Neural progenitor cell (in vitro differentiated cells): ENCODE results near the gene ATIC. TPM values are rescaled to one million over a fixed set of nuclear protein-coding genes. Genes with fewer than 3 reads are reported as not detected.

Experiments used
- DNase-seq: peaks from one replicate; pipeline ENCODE4 v3.0.0-alpha.2; 2016; ENCODE audit warnings: low spot score
- H2AFZ ChIP-seq: fragments of 200-600 bp; sonication (generic); replicated peaks from 2 replicates; pipeline ENCODE4 v1.6.1; 2016; ENCODE audit warnings: antibody characterized with exemption
- H3F3A ChIP-seq: fragments of 200-600 bp; sonication (generic); 2 replicates; pipeline ENCODE4 v1.6.1; 2016; ENCODE audit warnings: antibody characterized with exemption, low read depth
- H3K27ac ChIP-seq: fragments of 200-600 bp; sonication (generic); 2 replicates; pipeline ENCODE4 v1.5.1; 2016; ENCODE audit warnings: mild to moderate bottlenecking
- H3K27me3 ChIP-seq: fragments of 200-600 bp; sonication (generic); 2 replicates; pipeline ENCODE4 v1.6.1; 2016; ENCODE audit warnings: mild to moderate bottlenecking, moderate library complexity
- H3K36me3 ChIP-seq: fragments of 200-600 bp; sonication (generic); 2 replicates; pipeline ENCODE4 v1.5.1; 2016
- H3K4me1 ChIP-seq: fragments of 200-600 bp; sonication (generic); 2 replicates; pipeline ENCODE4 v1.6.1; 2016; ENCODE audit warnings: mixed run types
- H3K4me2 ChIP-seq: fragments of 200-600 bp; sonication (generic); 2 replicates; pipeline ENCODE4 v1.6.1; 2016
- H3K4me3 ChIP-seq: fragments of 200-600 bp; sonication (generic); 2 replicates; pipeline ENCODE4 v1.5.1; 2016
- H3K79me2 ChIP-seq: fragments of 200-600 bp; sonication (generic); 2 replicates; pipeline ENCODE4 v1.6.1; 2016; ENCODE audit warnings: low read depth
- H3K9ac ChIP-seq: fragments of 200-600 bp; sonication (generic); 2 replicates; pipeline ENCODE4 v1.6.1; 2016
- H3K9me3 ChIP-seq: fragments of 200-600 bp; sonication (generic); 2 replicates; pipeline ENCODE4 v1.5.1; 2016; ENCODE audit warnings: low read depth
- H4K20me1 ChIP-seq: fragments of 200-600 bp; sonication (generic); 2 replicates; pipeline ENCODE4 v1.6.1; 2016; ENCODE audit warnings: low read depth
- H3K27ac Mint-ChIP-seq: 3 replicates; pipeline ENCODE4 v1.8.0; 2021; ENCODE audit warnings: mixed read lengths
- H3K27me3 Mint-ChIP-seq: 2 replicates; pipeline ENCODE4 v1.8.0; 2022; ENCODE audit warnings: low read depth, mild to moderate bottlenecking, inconsistent platforms, moderate library complexity, mixed read lengths; ENCODE audit not compliant: insufficient read depth
- H3K36me3 Mint-ChIP-seq: 3 replicates; pipeline ENCODE4 v1.8.0; 2021; ENCODE audit warnings: mixed read lengths
- H3K4me1 Mint-ChIP-seq: 3 replicates; pipeline ENCODE4 v1.8.0; 2021; ENCODE audit warnings: mixed read lengths
- H3K4me3 Mint-ChIP-seq: 3 replicates; pipeline ENCODE4 v1.8.0; 2021; ENCODE audit warnings: mild to moderate bottlenecking, moderate library complexity, mixed read lengths
- H3K9me3 Mint-ChIP-seq: 3 replicates; pipeline ENCODE4 v1.8.0; 2020; ENCODE audit warnings: mixed read lengths
- EZH2 ChIP-seq: fragments of 200-600 bp; sonication (generic); IDR thresholded peaks from 2 replicates; pipeline ENCODE4 v1.6.1; 2017; ENCODE audit warnings: antibody characterized with exemption, mild to moderate bottlenecking, moderate library complexity
- EZH2phosphoT487 ChIP-seq: fragments of 200-600 bp; sonication (generic); IDR thresholded peaks from 2 replicates; pipeline ENCODE4 v1.6.1; 2017; ENCODE audit warnings: antibody characterized with exemption
- total RNA-seq: library from RNA; depleted of rRNA; stranded (reverse); fragments of >200 nt; gene quantifications from 2 replicates; pipeline ENCODE4 v1.2.3, GENCODE V29; 2015; ENCODE audit warnings: low replicate concordance
- TF ChIP-seq, protein P1 (sequence below): fragments of 200-600 bp; sonication (generic); IDR thresholded peaks from 2 replicates; pipeline ENCODE4 v1.5.1; 2017; ENCODE audit warnings: antibody characterized with exemption, mild to moderate bottlenecking

ATIC gene
- total RNA-seq, 1 donor from 2014 or later = 43.2 TPM

DNA sequence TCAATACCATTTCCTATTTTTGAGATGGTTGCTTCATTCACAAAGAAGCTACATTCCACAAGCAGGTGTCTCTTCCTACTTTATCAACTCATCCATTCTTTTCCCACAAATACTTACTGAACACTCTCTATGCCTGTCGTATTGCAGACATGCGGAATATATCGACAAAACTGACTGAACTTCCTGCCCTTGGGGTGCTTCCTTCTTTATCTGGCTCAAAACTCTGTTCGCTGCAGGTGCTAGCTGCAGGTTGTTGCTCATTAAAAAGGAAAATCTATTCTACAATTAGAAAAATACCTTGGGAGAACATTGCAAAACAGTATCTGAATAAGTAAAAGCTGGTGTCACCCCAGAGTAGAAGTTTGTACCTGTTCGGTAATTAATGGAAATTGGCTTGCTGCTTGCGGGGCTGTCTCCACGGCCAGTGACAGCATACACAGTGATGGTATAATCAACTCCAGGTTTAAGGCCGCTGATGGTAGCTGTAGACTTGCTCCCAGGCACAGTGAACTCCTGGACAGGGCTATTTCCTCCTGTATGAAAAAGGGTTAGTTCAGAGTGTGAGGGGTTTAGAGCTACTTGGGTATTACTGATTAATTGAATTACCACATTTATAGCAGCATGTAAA, 71.9 kb downstream of the ATIC start:
- H4K20me1 ChIP-seq = no peaks in the 10 kb centered on the region
- no peaks in the 10 kb centered on the region for H3K4me1 Mint-ChIP-seq
- H3K4me2 ChIP-seq = no peak overlapping the region
- no peaks in the 10 kb centered on the region for H3K79me2 ChIP-seq
- peaks cover 2% of the 10 kb centered on the region for H3K27me3 Mint-ChIP-seq
- H3K4me1 ChIP-seq = no peaks in the 10 kb centered on the region
- H3K36me3 Mint-ChIP-seq = peaks cover 38% of the 10 kb centered on the region
- no peaks in the 10 kb centered on the region for H3K9me3 ChIP-seq
- no peaks in the 10 kb centered on the region for H3K27me3 ChIP-seq
- no peak overlapping the region for H3K4me3 ChIP-seq
- no peaks in the 10 kb centered on the region for H3F3A ChIP-seq
- H2AFZ ChIP-seq = no peak overlapping the region
- no peaks in the 10 kb centered on the region for H3K9me3 Mint-ChIP-seq
- no peak for TF ChIP-seq EZH2
- no peak for TF ChIP-seq EZH2phosphoT487
- TF ChIP-seq, protein P1, sequence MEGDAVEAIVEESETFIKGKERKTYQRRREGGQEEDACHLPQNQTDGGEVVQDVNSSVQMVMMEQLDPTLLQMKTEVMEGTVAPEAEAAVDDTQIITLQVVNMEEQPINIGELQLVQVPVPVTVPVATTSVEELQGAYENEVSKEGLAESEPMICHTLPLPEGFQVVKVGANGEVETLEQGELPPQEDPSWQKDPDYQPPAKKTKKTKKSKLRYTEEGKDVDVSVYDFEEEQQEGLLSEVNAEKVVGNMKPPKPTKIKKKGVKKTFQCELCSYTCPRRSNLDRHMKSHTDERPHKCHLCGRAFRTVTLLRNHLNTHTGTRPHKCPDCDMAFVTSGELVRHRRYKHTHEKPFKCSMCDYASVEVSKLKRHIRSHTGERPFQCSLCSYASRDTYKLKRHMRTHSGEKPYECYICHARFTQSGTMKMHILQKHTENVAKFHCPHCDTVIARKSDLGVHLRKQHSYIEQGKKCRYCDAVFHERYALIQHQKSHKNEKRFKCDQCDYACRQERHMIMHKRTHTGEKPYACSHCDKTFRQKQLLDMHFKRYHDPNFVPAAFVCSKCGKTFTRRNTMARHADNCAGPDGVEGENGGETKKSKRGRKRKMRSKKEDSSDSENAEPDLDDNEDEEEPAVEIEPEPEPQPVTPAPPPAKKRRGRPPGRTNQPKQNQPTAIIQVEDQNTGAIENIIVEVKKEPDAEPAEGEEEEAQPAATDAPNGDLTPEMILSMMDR = no peak
- H3K36me3 ChIP-seq = no peaks in the 10 kb centered on the region
- H3K27ac ChIP-seq = no peak overlapping the region
- no peak overlapping the region for H3K9ac ChIP-seq
- no peak overlapping the region for H3K27ac Mint-ChIP-seq
- H3K4me3 Mint-ChIP-seq = no peak overlapping the region
- no peak for DNase-seq

- no peaks in the 10 kb centered on the region for H3K9me3 ChIP-seq
- no peak overlapping the region for H3K27ac ChIP-seq
- H3K4me1 ChIP-seq = no peaks in the 10 kb centered on the region
- H3K4me2 ChIP-seq = no peak overlapping the region
- H4K20me1 ChIP-seq = no peaks in the 10 kb centered on the region
- Mint-ChIP-seq H3K9me3 (no peaks in the 10 kb centered on the region), H3K4me1 (no peaks in the 10 kb centered on the region), H3K27me3 (peaks cover 2% of the 10 kb centered on the region), H3K36me3 (peaks cover 34% of the 10 kb centered on the region), H3K4me3 (no peak overlapping the region), H3K27ac (no peak overlapping the region)
- no peaks in the 10 kb centered on the region for H3F3A ChIP-seq
- no peak overlapping the region for H2AFZ ChIP-seq
- TF ChIP-seq, protein P1 = no peak
- TF ChIP-seq EZH2 (no peak), EZH2phosphoT487 (no peak)
- H3K36me3 ChIP-seq = no peaks in the 10 kb centered on the region
- H3K4me3 ChIP-seq = no peak overlapping the region
- H3K27me3 ChIP-seq = no peaks in the 10 kb centered on the region
- no peaks in the 10 kb centered on the region for H3K79me2 ChIP-seq
- DNase-seq = no peak
- no peak overlapping the region for H3K9ac ChIP-seq
These were observed 72.9 kb downstream of the ATIC start for GRCh38 chr2:215384710-215385109.

DNA sequence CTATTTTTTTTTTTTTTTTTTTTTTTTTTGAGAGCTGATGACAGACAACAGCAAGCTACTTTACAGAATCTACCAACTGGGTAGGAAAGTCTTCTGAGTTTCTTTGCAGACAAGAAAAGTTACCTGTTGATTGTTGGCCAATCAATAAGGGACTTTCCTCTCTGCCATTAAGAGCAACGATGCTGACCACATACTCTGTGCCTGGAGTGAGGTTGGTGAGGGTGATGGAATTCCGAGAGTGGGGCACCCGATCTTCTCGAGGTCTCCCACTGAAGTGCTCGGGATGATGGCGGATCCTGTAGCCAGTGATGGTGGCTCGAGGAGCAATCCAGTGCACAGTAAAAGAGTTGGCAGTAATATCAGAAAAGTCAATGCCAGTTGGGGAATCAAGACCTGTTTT, 74.7 kb downstream of the ATIC start:
- no peaks in the 10 kb centered on the region for H3K9me3 ChIP-seq
- no peaks in the 10 kb centered on the region for H3F3A ChIP-seq
- no peak overlapping the region for H3K9ac ChIP-seq
- Mint-ChIP-seq H3K27me3 (peaks cover 2% of the 10 kb centered on the region), H3K4me3 (no peak overlapping the region), H3K27ac (no peak overlapping the region), H3K36me3 (peaks cover 37% of the 10 kb centered on the region), H3K9me3 (no peaks in the 10 kb centered on the region), H3K4me1 (no peaks in the 10 kb centered on the region)
- H3K4me3 ChIP-seq = no peak overlapping the region
- H3K79me2 ChIP-seq = no peaks in the 10 kb centered on the region
- no peaks in the 10 kb centered on the region for H4K20me1 ChIP-seq
- no peak for DNase-seq
- H3K4me1 ChIP-seq = no peaks in the 10 kb centered on the region
- H3K36me3 ChIP-seq = no peaks in the 10 kb centered on the region
- H3K4me2 ChIP-seq = no peak overlapping the region
- no peak overlapping the region for H2AFZ ChIP-seq
- H3K27me3 ChIP-seq = no peaks in the 10 kb centered on the region
- no peak overlapping the region for H3K27ac ChIP-seq
- TF ChIP-seq EZH2phosphoT487 (no peak), EZH2 (no peak)
- TF ChIP-seq, protein P1 = no peak
